ENCODE measurements around the gene ZDHHC14. TPM values are rescaled to one million over a fixed set of nuclear protein-coding genes. Genes with fewer than 3 reads are reported as not detected.

Gene ZDHHC14
- total RNA-seq, 1 experiment from 2014 or later: 1.7 TPM

- DNase-seq: no peak
- no peak overlapping the region for H4K91ac ChIP-seq (ENCODE audit: insufficient read length, low read depth, low read length)
- no CpG with 5 or more reads among the region's 11 CpGs for WGBS (ENCODE audit: extremely low coverage, insufficient read length, low lambda C conversion rate)
- no peak overlapping the region for H3K4me2 ChIP-seq (ENCODE audit: insufficient read depth, insufficient read length, low read length)
- no peaks in the 10 kb centered on the region for H3K27me3 ChIP-seq (ENCODE audit: insufficient read depth, low read length)
- Mint-ChIP-seq H3K9me3 (no peaks in the 10 kb centered on the region), H3K4me1 (peaks cover 24 to 31% of the 10 kb centered on the region in 2 experiments), H3K27ac (peak overlapping the region in 1 of 3 experiments; percentile 27; a peak in 2 of 7 replicates), H3K36me3 (ENCODE audit: insufficient read depth in 1 of 3, low read depth in 3 of 3) (no peaks in the 10 kb centered on the region), H3K4me3 (no peak overlapping the region; a peak in 1 of 5 replicates), H3K27me3 (ENCODE audit: low read depth) (no peaks in the 10 kb centered on the region; the same call in 1 of the 2 replicates)
- H3K9ac ChIP-seq (ENCODE audit: extremely low read depth, insufficient read length, low read length): no peak overlapping the region
- no peak overlapping the region for H3K56ac ChIP-seq (ENCODE audit: insufficient read length, low read depth, low read length)
- H2BK120ac ChIP-seq (ENCODE audit: low read depth, low read length, poor library complexity, severe bottlenecking): no peak overlapping the region
- H2BK20ac ChIP-seq (ENCODE audit: low read depth, low read length, poor library complexity, severe bottlenecking): no peak overlapping the region
- H4K8ac ChIP-seq (replicated peaks; ENCODE audit: insufficient read length, low read depth, low read length): no peak overlapping the region
- no peak overlapping the region for H2BK15ac ChIP-seq (ENCODE audit: low read depth, low read length)
- no peaks in the 10 kb centered on the region for H3K23me2 ChIP-seq (ENCODE audit: insufficient read length, low read depth, low read length, poor library complexity, severe bottlenecking)
- no peak overlapping the region for H2BK12ac ChIP-seq (ENCODE audit: insufficient read length, low read depth, low read length)
- H3T11ph ChIP-seq (ENCODE audit: low read length): no peak overlapping the region
- no peaks in the 10 kb centered on the region for H3K9me3 ChIP-seq (ENCODE audit: control insufficient read depth, low read depth, low read length)
- H2AFZ ChIP-seq (ENCODE audit: low read length): no peak overlapping the region
- no peak overlapping the region for H3K18ac ChIP-seq (ENCODE audit: insufficient read length, low read depth, low read length)
- H3K4ac ChIP-seq (ENCODE audit: low read depth, low read length): no peak overlapping the region
- H3K79me1 ChIP-seq (ENCODE audit: insufficient read depth, low read depth, low read length, poor library complexity, severe bottlenecking): no peaks in the 10 kb centered on the region
- H4K20me1 ChIP-seq (ENCODE audit: control insufficient read depth, insufficient read depth, insufficient read length): no peaks in the 10 kb centered on the region
- H2AK5ac ChIP-seq (ENCODE audit: insufficient read length, low read length): no peak overlapping the region
- H4K5ac ChIP-seq (ENCODE audit: insufficient read length, low read depth, low read length): no peak overlapping the region
- H3K4me1 ChIP-seq (ENCODE audit: insufficient read depth, low read length): peaks cover 8% of the 10 kb centered on the region; the same call in 1 of the 2 replicates
- no peak overlapping the region for H3K27ac ChIP-seq (ENCODE audit: insufficient read length, low read depth, low read length)
- no peak for TF ChIP-seq CTCF (conservative IDR thresholded peaks at IDR 0.05)
- no peak overlapping the region for H3K14ac ChIP-seq (ENCODE audit: insufficient read depth, low read length)
- no peaks in the 10 kb centered on the region for H3K79me2 ChIP-seq (ENCODE audit: insufficient read depth, low read length)
- no peak overlapping the region for H3K23ac ChIP-seq (ENCODE audit: insufficient read length, low read depth, low read length)
- H2BK5ac ChIP-seq (ENCODE audit: insufficient read length, low read length): no peak overlapping the region
Measured at GRCh38 chr6:157628463-157628862, 247.5 kb downstream of the ZDHHC14 start.

All from H9 (cell line).